ENCODE measurements around the gene ADAMTSL3. TPM values are rescaled to one million over a fixed set of nuclear protein-coding genes. Genes with fewer than 3 reads are reported as not detected.

ADAMTSL3 gene
- total RNA-seq, 1 donor from 2014 or later, result 0.41 TPM

DNA sequence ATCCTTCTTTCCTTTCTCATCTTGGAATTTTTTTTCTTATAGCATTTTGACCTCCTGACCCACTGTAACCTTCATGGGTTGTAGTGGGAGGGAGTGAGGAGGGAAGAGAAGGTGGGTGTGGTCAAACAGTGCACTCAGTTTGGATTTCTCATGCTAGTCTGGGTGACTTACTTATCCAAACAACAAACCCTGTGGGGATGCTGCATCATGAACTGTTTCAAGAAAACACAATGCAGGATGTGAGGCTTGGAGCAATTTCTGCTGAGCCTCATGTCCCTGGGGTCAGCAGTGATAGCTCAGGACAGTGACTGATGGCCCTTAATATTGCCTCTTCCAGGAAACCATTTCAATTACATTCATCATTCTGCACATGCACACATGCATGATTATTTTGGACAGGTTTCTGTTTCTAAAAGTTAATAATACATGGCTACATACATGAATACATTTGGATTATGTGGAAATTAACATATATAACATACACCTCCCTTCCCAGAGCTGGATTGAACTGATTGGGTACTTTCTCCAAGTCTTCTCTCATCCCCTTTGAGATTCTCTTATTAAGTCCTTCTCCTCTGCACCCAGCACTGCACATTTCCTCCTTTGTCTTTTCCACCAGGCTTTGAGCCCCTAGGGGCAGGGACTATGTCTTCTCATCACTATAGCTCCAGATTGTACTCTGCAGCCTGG is 61.2 kb downstream of the ADAMTSL3 start:
- H3K4me1 ChIP-seq, result peaks cover 6% of the 10 kb centered on the region
- no peaks in the 10 kb centered on the region for H3K79me2 ChIP-seq (ENCODE audit: low read depth)
- H3F3A ChIP-seq (ENCODE audit: low read depth), result no peaks in the 10 kb centered on the region
- H2AFZ ChIP-seq (replicated peaks), result no peak overlapping the region
- Mint-ChIP-seq H3K27ac (no peak overlapping the region), H3K27me3 (ENCODE audit: insufficient read depth, low read depth) (no peaks in the 10 kb centered on the region), H3K4me3 (no peak overlapping the region), H3K36me3 (no peaks in the 10 kb centered on the region), H3K4me1 (no peaks in the 10 kb centered on the region), H3K9me3 (no peaks in the 10 kb centered on the region)
- no peak overlapping the region for H3K27ac ChIP-seq
- no peaks in the 10 kb centered on the region for H3K9me3 ChIP-seq (ENCODE audit: low read depth)
- H3K4me3 ChIP-seq, result no peak overlapping the region
- H3K36me3 ChIP-seq, result no peaks in the 10 kb centered on the region
- no peak for DNase-seq (ENCODE audit: low spot score)
- TF ChIP-seq, protein P1, sequence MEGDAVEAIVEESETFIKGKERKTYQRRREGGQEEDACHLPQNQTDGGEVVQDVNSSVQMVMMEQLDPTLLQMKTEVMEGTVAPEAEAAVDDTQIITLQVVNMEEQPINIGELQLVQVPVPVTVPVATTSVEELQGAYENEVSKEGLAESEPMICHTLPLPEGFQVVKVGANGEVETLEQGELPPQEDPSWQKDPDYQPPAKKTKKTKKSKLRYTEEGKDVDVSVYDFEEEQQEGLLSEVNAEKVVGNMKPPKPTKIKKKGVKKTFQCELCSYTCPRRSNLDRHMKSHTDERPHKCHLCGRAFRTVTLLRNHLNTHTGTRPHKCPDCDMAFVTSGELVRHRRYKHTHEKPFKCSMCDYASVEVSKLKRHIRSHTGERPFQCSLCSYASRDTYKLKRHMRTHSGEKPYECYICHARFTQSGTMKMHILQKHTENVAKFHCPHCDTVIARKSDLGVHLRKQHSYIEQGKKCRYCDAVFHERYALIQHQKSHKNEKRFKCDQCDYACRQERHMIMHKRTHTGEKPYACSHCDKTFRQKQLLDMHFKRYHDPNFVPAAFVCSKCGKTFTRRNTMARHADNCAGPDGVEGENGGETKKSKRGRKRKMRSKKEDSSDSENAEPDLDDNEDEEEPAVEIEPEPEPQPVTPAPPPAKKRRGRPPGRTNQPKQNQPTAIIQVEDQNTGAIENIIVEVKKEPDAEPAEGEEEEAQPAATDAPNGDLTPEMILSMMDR (IDR thresholded peaks at IDR 0.05), result no peak
- no peak for TF ChIP-seq EZH2 (IDR thresholded peaks at IDR 0.05)
- no peak overlapping the region for H3K9ac ChIP-seq
- no peaks in the 10 kb centered on the region for H4K20me1 ChIP-seq (ENCODE audit: low read depth)
- no peak overlapping the region for H3K4me2 ChIP-seq
- H3K27me3 ChIP-seq, result no peaks in the 10 kb centered on the region

DNA sequence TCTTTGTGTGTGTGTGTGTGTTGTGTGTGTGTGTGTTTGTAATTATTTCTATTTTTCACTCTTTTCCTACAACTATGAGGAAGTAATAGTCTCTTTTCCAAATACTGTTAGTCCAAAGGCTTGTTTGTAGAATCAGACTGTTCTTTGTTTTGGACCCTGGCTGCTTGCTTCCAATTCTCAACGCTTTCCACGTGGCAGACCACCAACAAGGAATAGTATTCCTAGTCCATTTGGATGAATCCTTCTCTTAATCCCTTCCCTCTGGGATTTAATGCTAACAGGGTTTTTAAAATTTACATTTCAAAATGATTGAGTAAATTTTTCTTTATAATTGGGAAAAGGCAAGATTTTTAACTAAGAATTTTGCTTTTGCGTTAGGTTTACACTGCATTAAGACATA is 62.7 kb downstream of the ADAMTSL3 start:
- no peaks in the 10 kb centered on the region for H3K9me3 Mint-ChIP-seq
- no peaks in the 10 kb centered on the region for H4K20me1 ChIP-seq (ENCODE audit: low read depth)
- H3K9me3 ChIP-seq (ENCODE audit: low read depth), result no peaks in the 10 kb centered on the region
- no peaks in the 10 kb centered on the region for H3K4me1 Mint-ChIP-seq
- no peaks in the 10 kb centered on the region for H3K79me2 ChIP-seq (ENCODE audit: low read depth)
- H3K36me3 ChIP-seq, result no peaks in the 10 kb centered on the region
- no peak overlapping the region for H3K9ac ChIP-seq
- peaks cover 6% of the 10 kb centered on the region for H3K4me1 ChIP-seq
- no peak overlapping the region for H2AFZ ChIP-seq (replicated peaks)
- H3K4me2 ChIP-seq, result no peak overlapping the region
- DNase-seq (ENCODE audit: low spot score), result no peak
- H3K36me3 Mint-ChIP-seq, result no peaks in the 10 kb centered on the region
- no peak overlapping the region for H3K27ac Mint-ChIP-seq
- H3K4me3 Mint-ChIP-seq, result no peak overlapping the region
- H3F3A ChIP-seq (ENCODE audit: low read depth), result no peaks in the 10 kb centered on the region
- TF ChIP-seq EZH2 (IDR thresholded peaks at IDR 0.05) (no peak), EZH2phosphoT487 (IDR thresholded peaks at IDR 0.05) (no peak)
- TF ChIP-seq, protein P1 (IDR thresholded peaks at IDR 0.05), result no peak
- no peak overlapping the region for H3K4me3 ChIP-seq
- no peaks in the 10 kb centered on the region for H3K27me3 Mint-ChIP-seq (ENCODE audit: insufficient read depth, low read depth)
- H3K27me3 ChIP-seq, result no peaks in the 10 kb centered on the region
- H3K27ac ChIP-seq, result no peak overlapping the region

DNA sequence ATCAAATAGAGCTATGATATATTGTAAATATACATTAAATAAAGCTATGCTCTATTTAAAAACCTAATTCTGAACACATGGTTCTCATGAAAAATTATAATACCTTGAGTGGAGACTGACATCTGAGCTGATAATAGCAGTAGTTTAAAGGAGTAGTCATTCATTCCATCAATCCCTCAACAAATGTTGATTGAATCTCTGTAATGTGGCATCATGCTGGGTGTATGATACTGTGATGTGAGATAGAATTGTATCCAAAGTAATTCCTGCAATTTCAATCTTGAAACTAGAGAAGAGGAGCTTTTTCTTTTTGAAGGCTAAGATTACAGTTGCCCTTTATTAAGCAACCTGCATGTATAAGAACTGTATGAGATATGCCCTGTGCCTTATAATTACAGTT is 63.1 kb downstream of the ADAMTSL3 start:
- Histone ChIP-seq H3F3A (ENCODE audit: low read depth) (no peaks in the 10 kb centered on the region), H4K20me1 (ENCODE audit: low read depth) (no peaks in the 10 kb centered on the region), H3K27me3 (no peaks in the 10 kb centered on the region), H3K9ac (no peak overlapping the region), H3K9me3 (ENCODE audit: low read depth) (no peaks in the 10 kb centered on the region), H2AFZ (replicated peaks) (no peak overlapping the region), H3K36me3 (no peaks in the 10 kb centered on the region), H3K27ac (no peak overlapping the region), H3K4me3 (no peak overlapping the region), H3K4me2 (no peak overlapping the region), H3K4me1 (peaks cover 6% of the 10 kb centered on the region), H3K79me2 (ENCODE audit: low read depth) (no peaks in the 10 kb centered on the region)
- H3K4me1 Mint-ChIP-seq, result no peaks in the 10 kb centered on the region
- TF ChIP-seq, protein P1 (IDR thresholded peaks at IDR 0.05), result no peak
- TF ChIP-seq EZH2 (IDR thresholded peaks at IDR 0.05) (no peak), EZH2phosphoT487 (IDR thresholded peaks at IDR 0.05) (no peak)
- DNase-seq (ENCODE audit: low spot score), result no peak
- no peak overlapping the region for H3K4me3 Mint-ChIP-seq
- no peaks in the 10 kb centered on the region for H3K27me3 Mint-ChIP-seq (ENCODE audit: insufficient read depth, low read depth)
- no peak overlapping the region for H3K27ac Mint-ChIP-seq
- no peaks in the 10 kb centered on the region for H3K36me3 Mint-ChIP-seq
- H3K9me3 Mint-ChIP-seq, result no peaks in the 10 kb centered on the region
